T-helper 2 cell treated with Interferon-gamma antibody and Interleukin-4, amounts not matched to agents 100 ng/mL and 5 ng/mL, for 36 hours (primary cell): ENCODE data around the gene ITCH. TPM values are rescaled to one million over a fixed set of nuclear protein-coding genes. Genes with fewer than 3 reads are reported as not detected.
"Not testable (repeated sequence)": the region's sequence is repeated elsewhere in the genome, so short reads cannot be mapped to it uniquely, and the experiment has no call there.

Experiments
- intact Hi-C: fragments of 100-400 bp; cut with micrococcal nuclease; formaldehyde crosslinking; loops from one replicate; pipeline ENCODE4 v1.15.1; 2023
- total RNA-seq: library from RNA; stranded (reverse); gene quantifications from 2 replicates; pipeline ENCODE4 v1.2.3, GENCODE V29; 2022

The ITCH gene
- total RNA-seq, 1 donor from 2014 or later, result 53.2 TPM

- intact Hi-C loops, result no loop called here
Observed at GRCh38 chr20:34500823-34501222, 137.8 kb downstream of the ITCH start.

- intact Hi-C loops, result no loop called here
Observed at GRCh38 chr20:34506480-34506879, 143.4 kb downstream of the ITCH start.

- intact Hi-C loops, result no loop called here
Observed at GRCh38 chr20:34507702-34508413, 144.8 kb downstream of the ITCH start.

GRCh38 chr20:34510575-34510974 is 147.5 kb downstream of the ITCH start:
- intact Hi-C loops, result no loop called here

GRCh38 chr20:34511891-34512265 is 148.8 kb downstream of the ITCH start:
- intact Hi-C loops, result no loop called here

GRCh38 chr20:34512266-34512954 is 149.3 kb downstream of the ITCH start:
- intact Hi-C loops, result no loop called here

- intact Hi-C loops, result no loop called here
Observed at GRCh38 chr20:34512955-34513419, 149.9 kb downstream of the ITCH start.

GRCh38 chr20:34514034-34514433 is 151.0 kb downstream of the ITCH start:
- intact Hi-C loops, result not testable (repeated sequence)

- intact Hi-C loops, result loop anchor here (1.0 kb wide), 1 partner anchor 152 kb away; the partner anchor contains the start of gene ITCH
Observed at GRCh38 chr20:34514897-34515483, 151.9 kb downstream of the ITCH start.

GRCh38 chr20:34515484-34516246 is 152.6 kb downstream of the ITCH start:
- intact Hi-C loops, result loop anchor here (1.0 to 2.0 kb wide), 6 partner anchors 152 to 523 kb away; partner anchors contain the start of genes AHCY, ITCH, PIGU and RALY

- intact Hi-C loops, result loop anchor here (1.0 to 2.0 kb wide), 5 partner anchors 161 to 524 kb away; partner anchors contain the start of genes AHCY, PIGU and RALY
Observed at GRCh38 chr20:34516247-34517113, 153.4 kb downstream of the ITCH start, which contains the start of gene DYNLRB1. Gene DYNLRB1 (plus strand): TSS chr20:34516422. CDS start chr20:34516459, 37 bp downstream.

GRCh38 chr20:34517114-34517505 is 154.0 kb downstream of the ITCH start:
- intact Hi-C loops, result loop anchor here (2.0 kb wide), 3 partner anchors 192 to 524 kb away; partner anchors contain the start of gene RALY

GRCh38 chr20:34518863-34519262 is 155.8 kb downstream of the ITCH start:
- intact Hi-C loops, result not testable (repeated sequence)

GRCh38 chr20:34519841-34520240 is 156.8 kb downstream of the ITCH start:
- intact Hi-C loops, result not testable (repeated sequence)

- intact Hi-C loops, result loop anchor here (1.0 kb wide), 1 partner anchor 211 kb away; no protein-coding TSS in a partner anchor
Observed at GRCh38 chr20:34522969-34523871, 160.1 kb downstream of the ITCH start.

- intact Hi-C loops, result no loop called here
Observed at GRCh38 chr20:34524426-34524825, 161.4 kb downstream of the ITCH start.

GRCh38 chr20:34525342-34525708 is 162.3 kb downstream of the ITCH start:
- intact Hi-C loops, result no loop called here

- intact Hi-C loops, result no loop called here
Observed at GRCh38 chr20:34525709-34526416, 162.8 kb downstream of the ITCH start.
